ENCODE results near the gene PTCH2. TPM values are rescaled to one million over a fixed set of nuclear protein-coding genes. Genes with fewer than 3 reads are reported as not detected.

PTCH2 gene
- total RNA-seq (2021; ENCODE audit: unreplicated experiment) (0.74 TPM), Bru-seq, nascent RNA (percentile 31 among the genes with signal in this experiment), BruChase-seq, experiment 1, labeled RNA remaining after a 2-hour chase (percentile 37 among the genes with signal in this experiment), BruChase-seq, experiment 2, labeled RNA remaining after a 6-hour chase (percentile 37 among the genes with signal in this experiment)
- 1.2 TPM for polyA plus RNA-seq (2012; ENCODE audit: insufficient read length)
- long read RNA-seq: 0 reads

GRCh38 chr1:44842862-44843655 lies at the start of gene PTCH2:
PTCH2 (minus strand) TSS chr1:44843253; CDS start chr1:44842932, 321 bp downstream.
- TF ChIP-seq, protein P1, sequence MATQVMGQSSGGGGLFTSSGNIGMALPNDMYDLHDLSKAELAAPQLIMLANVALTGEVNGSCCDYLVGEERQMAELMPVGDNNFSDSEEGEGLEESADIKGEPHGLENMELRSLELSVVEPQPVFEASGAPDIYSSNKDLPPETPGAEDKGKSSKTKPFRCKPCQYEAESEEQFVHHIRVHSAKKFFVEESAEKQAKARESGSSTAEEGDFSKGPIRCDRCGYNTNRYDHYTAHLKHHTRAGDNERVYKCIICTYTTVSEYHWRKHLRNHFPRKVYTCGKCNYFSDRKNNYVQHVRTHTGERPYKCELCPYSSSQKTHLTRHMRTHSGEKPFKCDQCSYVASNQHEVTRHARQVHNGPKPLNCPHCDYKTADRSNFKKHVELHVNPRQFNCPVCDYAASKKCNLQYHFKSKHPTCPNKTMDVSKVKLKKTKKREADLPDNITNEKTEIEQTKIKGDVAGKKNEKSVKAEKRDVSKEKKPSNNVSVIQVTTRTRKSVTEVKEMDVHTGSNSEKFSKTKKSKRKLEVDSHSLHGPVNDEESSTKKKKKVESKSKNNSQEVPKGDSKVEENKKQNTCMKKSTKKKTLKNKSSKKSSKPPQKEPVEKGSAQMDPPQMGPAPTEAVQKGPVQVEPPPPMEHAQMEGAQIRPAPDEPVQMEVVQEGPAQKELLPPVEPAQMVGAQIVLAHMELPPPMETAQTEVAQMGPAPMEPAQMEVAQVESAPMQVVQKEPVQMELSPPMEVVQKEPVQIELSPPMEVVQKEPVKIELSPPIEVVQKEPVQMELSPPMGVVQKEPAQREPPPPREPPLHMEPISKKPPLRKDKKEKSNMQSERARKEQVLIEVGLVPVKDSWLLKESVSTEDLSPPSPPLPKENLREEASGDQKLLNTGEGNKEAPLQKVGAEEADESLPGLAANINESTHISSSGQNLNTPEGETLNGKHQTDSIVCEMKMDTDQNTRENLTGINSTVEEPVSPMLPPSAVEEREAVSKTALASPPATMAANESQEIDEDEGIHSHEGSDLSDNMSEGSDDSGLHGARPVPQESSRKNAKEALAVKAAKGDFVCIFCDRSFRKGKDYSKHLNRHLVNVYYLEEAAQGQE (IDR thresholded peaks at IDR 0.05; ENCODE audit: insufficient read depth in 1 of 2, low read depth in 2 of 2, low read length in 1 of 2): no peak
- no peak for TF ChIP-seq POLR2AphosphoS5 (IDR thresholded peaks at IDR 0.05; ENCODE audit: low read depth, low read length)
- TF ChIP-seq CTCF (IDR thresholded peaks at IDR 0.05): no peak
- TF ChIP-seq SIN3A (IDR thresholded peaks at IDR 0.05; ENCODE audit: borderline replicate concordance, insufficient read depth, low read depth, low read length): no peak
- H3K27ac ChIP-seq (ENCODE audit: low read length): no peak within 1 kb of the TSS

DNA sequence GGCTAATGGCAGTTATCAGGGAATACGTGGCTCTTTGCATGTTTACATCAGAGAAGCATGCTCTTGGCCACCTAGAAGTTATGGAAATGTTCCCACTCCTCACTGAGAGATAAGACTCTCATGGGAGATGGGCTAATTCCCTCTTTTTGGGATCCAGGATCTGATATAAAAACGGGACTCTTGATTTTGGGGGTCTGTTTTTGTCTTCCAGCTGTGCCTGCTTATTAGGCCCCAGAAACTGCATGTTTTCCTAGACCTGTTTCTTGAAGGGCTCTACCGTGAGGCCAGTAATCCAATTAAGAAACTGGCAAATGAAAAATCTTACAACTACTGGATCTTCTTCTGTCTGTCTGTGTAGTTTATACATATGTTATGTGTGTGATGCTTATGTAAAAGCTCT lies 47.0 kb upstream of the PTCH2 start:
- no TSS peak for BruUV-seq (replicated peaks)
- in situ Hi-C loops (cut with HindIII; ENCODE audit: low pct_unique_long_range_greater_than_20kb, low sequenced_read_pairs) (no loop called here), intact Hi-C loops (cut with micrococcal nuclease; ENCODE audit: unreplicated experiment) (no loop called here)
- H3K27me3 ChIP-seq (ENCODE audit: control insufficient read depth, insufficient read depth, low read length): no peaks in the 10 kb centered on the region
- no peak overlapping the region for H3K4me3 ChIP-seq (ENCODE audit: low read depth in 2 of 2, low read length in 2 of 2)
- H3K9me3 ChIP-seq (ENCODE audit: control insufficient read depth, insufficient read depth, low read depth, low read length): peaks cover 3% of the 10 kb centered on the region; the same call in 1 of the 2 replicates
- H3K4me1 ChIP-seq (ENCODE audit: control insufficient read depth, insufficient read depth, low read length): no peaks in the 10 kb centered on the region
- TF ChIP-seq, protein P1 (IDR thresholded peaks at IDR 0.05; ENCODE audit: insufficient read depth in 1 of 2, low read depth in 2 of 2, low read length in 1 of 2): no peak
- TF ChIP-seq SIN3A (IDR thresholded peaks at IDR 0.05; ENCODE audit: borderline replicate concordance, insufficient read depth, low read depth, low read length) (no peak), CTCF (IDR thresholded peaks at IDR 0.05) (no peak), TCF7L2 (IDR thresholded peaks at IDR 0.05; ENCODE audit: low read depth, low read length) (no peak), POLR2AphosphoS5 (IDR thresholded peaks at IDR 0.05; ENCODE audit: low read depth, low read length) (no peak)
- ChIA-PET POLR2A (no interaction called here), CTCF (no interaction called here)
- ATAC-seq: no peak
- H3K36me3 ChIP-seq (ENCODE audit: control insufficient read depth, insufficient read depth, low read length): no peaks in the 10 kb centered on the region
- DNase-seq (ENCODE audit: low read depth, low spot score): no peak
- no peak overlapping the region for H3K27ac ChIP-seq (ENCODE audit: low read length)

More at GRCh38 chr1:44842862-44843655, at the start of gene PTCH2:
- intact Hi-C loops (cut with micrococcal nuclease; ENCODE audit: unreplicated experiment) (no loop called here), in situ Hi-C loops (cut with HindIII; ENCODE audit: low pct_unique_long_range_greater_than_20kb, low sequenced_read_pairs) (no loop called here)
- Histone ChIP-seq H3K4me1 (ENCODE audit: control insufficient read depth, insufficient read depth, low read length) (no peaks in the 10 kb centered on the region), H3K9me3 (ENCODE audit: control insufficient read depth, insufficient read depth, low read depth, low read length) (no peaks in the 10 kb centered on the region), H3K36me3 (ENCODE audit: control insufficient read depth, insufficient read depth, low read length) (no peaks in the 10 kb centered on the region), H3K27me3 (ENCODE audit: control insufficient read depth, insufficient read depth, low read length) (no peaks in the 10 kb centered on the region), H3K4me3 (ENCODE audit: low read depth in 2 of 2, low read length in 2 of 2) (peak within 1 kb of the TSS; percentile 50 to 55)
- CTCF ChIA-PET: interaction anchor here (0.6 to 0.7 kb wide), 2 partner anchors 9 to 295 kb away, joined by 3 to 8 read pairs; no protein-coding TSS in a partner anchor
- BruUV-seq (replicated peaks): no TSS peak
- DNase-seq (ENCODE audit: low read depth, low spot score) (no peak), ATAC-seq (peak; percentile 88)
- POLR2A ChIA-PET: interaction anchor here (0.6 kb wide), 2 partner anchors 115 to 460 kb away, joined by 3 to 6 read pairs; no protein-coding TSS in a partner anchor

Data from Panc1 (cell line).